ENCODE results near the gene SLC25A51. TPM values are rescaled to one million over a fixed set of nuclear protein-coding genes. Genes with fewer than 3 reads are reported as not detected.
A peak's percentile ranks its signal among the peaks of the same experiment; 100 is the strongest.

The SLC25A51 gene
- total and polyA plus RNA-seq, 4 donors: 6.2 to 30.1 (median 17.3) TPM

GRCh38 chr9:37921168-37921510 is 17.2 kb upstream of the SLC25A51 start:
- peaks cover 0 to 63% (median 39%) of the 10 kb centered on the region in 5 donors for H3K4me1 ChIP-seq (ENCODE audit: control insufficient read depth in 5 of 5, insufficient read depth in 5 of 5, low read length in 5 of 5)
- 89 to 95% methylated on average over 7 of the region's 7 CpGs for WGBS, 2 donors
- no peak overlapping the region for H3K4me3 ChIP-seq
- H3K9ac ChIP-seq (ENCODE audit: insufficient read depth in 1 of 2, low read length in 2 of 2): no peak overlapping the region
- H3K27ac ChIP-seq (ENCODE audit: low read depth in 1 of 2, low read length in 1 of 2): no peak overlapping the region
- no peak for ATAC-seq (ENCODE audit: insufficient read depth, low FRiP score)
- H3K9me3 ChIP-seq (ENCODE audit: control insufficient read depth in 4 of 4, insufficient read depth in 3 of 4, low read length in 3 of 4): no peaks in the 10 kb centered on the region
- no peak for TF ChIP-seq CTCF (IDR thresholded peaks at IDR 0.05; ENCODE audit: control extremely low read depth, extremely low read depth)
- no peaks in the 10 kb centered on the region for H3K27me3 ChIP-seq (ENCODE audit: control insufficient read depth in 3 of 3, insufficient read depth in 3 of 3, low read length in 2 of 3)
- H3K36me3 ChIP-seq (ENCODE audit: control insufficient read depth in 4 of 4, insufficient read depth in 4 of 4, low read length in 4 of 4): peaks cover 0 to 2% (median 0%) of the 10 kb centered on the region in 4 donors
- DNase-seq: peak in 1 of 3 donors; percentile 10

DNA sequence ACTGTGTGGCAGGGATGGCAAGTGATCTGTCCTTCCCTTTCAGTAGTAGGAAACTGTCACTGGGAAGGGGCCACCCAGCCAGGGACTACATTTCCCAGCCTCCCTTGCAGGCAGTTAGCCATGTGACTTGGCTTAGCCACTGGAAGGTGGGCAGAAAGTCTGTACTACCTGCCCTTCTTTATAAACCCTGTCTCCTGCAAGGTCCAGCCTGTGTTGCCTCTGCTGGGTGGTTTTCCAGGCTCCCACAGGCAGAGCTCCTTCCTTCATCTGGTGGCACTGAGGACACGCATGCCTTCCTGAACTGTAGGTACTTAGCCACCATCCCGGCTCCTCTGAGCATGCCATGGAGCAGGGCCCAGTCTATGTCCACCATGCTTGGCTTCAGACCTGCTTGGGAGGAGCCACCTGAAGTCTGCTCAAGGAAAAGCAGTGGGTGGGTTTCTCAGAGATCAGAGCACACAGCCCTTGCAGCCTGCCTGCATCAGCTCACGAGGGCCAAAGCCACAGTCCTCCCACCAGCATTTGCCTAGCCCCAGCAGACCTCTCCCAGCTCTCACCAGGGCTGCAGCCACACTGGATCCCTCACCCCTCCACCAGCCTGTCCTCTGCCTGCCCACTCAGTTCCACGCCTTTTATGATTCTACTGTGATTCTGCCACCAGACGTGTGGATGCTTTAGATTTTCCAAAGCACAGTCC is 16.7 kb upstream of the SLC25A51 start:
- Histone ChIP-seq H3K9me3 (ENCODE audit: control insufficient read depth in 4 of 4, insufficient read depth in 3 of 4, low read length in 3 of 4) (no peaks in the 10 kb centered on the region), H3K36me3 (ENCODE audit: control insufficient read depth in 4 of 4, insufficient read depth in 4 of 4, low read length in 4 of 4) (peaks cover 0 to 2% (median 0%) of the 10 kb centered on the region in 4 donors), H3K27me3 (ENCODE audit: control insufficient read depth in 3 of 3, insufficient read depth in 3 of 3, low read length in 2 of 3) (no peaks in the 10 kb centered on the region), H3K27ac (ENCODE audit: low read depth in 1 of 2, low read length in 1 of 2) (no peak overlapping the region), H3K9ac (ENCODE audit: insufficient read depth in 1 of 2, low read length in 2 of 2) (no peak overlapping the region), H3K4me3 (no peak overlapping the region), H3K4me1 (ENCODE audit: control insufficient read depth in 5 of 5, insufficient read depth in 5 of 5, low read length in 5 of 5) (peaks cover 0 to 68% (median 44%) of the 10 kb centered on the region in 5 donors)
- no peak for TF ChIP-seq CTCF (IDR thresholded peaks at IDR 0.05; ENCODE audit: control extremely low read depth, extremely low read depth)
- ATAC-seq (ENCODE audit: insufficient read depth, low FRiP score): no peak
- DNase-seq: peak in 1 of 3 donors; percentile 29
- WGBS, 2 donors: 90 to 92% methylated on average over 5 of the region's 5 CpGs

DNA sequence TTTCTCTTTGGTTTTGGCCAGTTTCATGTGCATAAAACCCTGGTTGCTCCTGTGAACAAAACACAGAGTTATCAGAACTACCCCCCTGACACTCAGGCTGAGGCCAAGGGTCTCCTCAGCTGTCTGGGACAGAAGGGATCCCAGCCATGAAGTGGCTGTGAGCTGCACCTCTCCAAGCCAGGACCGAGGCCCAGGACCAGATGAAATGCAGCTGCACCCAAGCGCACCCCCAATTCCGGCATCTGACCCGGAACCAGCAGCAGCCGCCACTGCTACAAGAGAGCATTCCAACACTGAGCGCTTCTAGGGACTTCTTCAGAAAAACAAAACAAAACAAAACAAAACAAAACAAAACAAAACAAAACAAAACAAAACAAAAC is 16.0 kb upstream of the SLC25A51 start:
- H3K9me3 ChIP-seq (ENCODE audit: control insufficient read depth in 4 of 4, insufficient read depth in 3 of 4, low read length in 3 of 4): no peaks in the 10 kb centered on the region
- H3K9ac ChIP-seq (ENCODE audit: insufficient read depth in 1 of 2, low read length in 2 of 2): no peak overlapping the region
- no peak for TF ChIP-seq CTCF (IDR thresholded peaks at IDR 0.05; ENCODE audit: control extremely low read depth, extremely low read depth)
- no peak for ATAC-seq (ENCODE audit: insufficient read depth, low FRiP score)
- no peak overlapping the region for H3K27ac ChIP-seq (ENCODE audit: low read depth in 1 of 2, low read length in 1 of 2)
- H3K4me1 ChIP-seq (ENCODE audit: control insufficient read depth in 5 of 5, insufficient read depth in 5 of 5, low read length in 5 of 5): peaks cover 0 to 75% (median 47%) of the 10 kb centered on the region in 5 donors
- peak in 1 of 3 donors; percentile 13 for DNase-seq
- 87 to 88% methylated on average over 6 of the region's 6 CpGs for WGBS, 2 donors
- H3K27me3 ChIP-seq (ENCODE audit: control insufficient read depth in 3 of 3, insufficient read depth in 3 of 3, low read length in 2 of 3): no peaks in the 10 kb centered on the region
- H3K36me3 ChIP-seq (ENCODE audit: control insufficient read depth in 4 of 4, insufficient read depth in 4 of 4, low read length in 4 of 4): peaks cover 0 to 2% (median 0%) of the 10 kb centered on the region in 4 donors
- H3K4me3 ChIP-seq: no peak overlapping the region

Data from lung (tissue), 12 donors.